Kidney (tissue), 14 donors: ENCODE measurements around the gene OSBPL8. TPM values are rescaled to one million over a fixed set of nuclear protein-coding genes. Genes with fewer than 3 reads are reported as not detected.
"Not testable (repeated sequence)": the region's sequence is repeated elsewhere in the genome, so short reads cannot be mapped to it uniquely, and the experiment has no call there.

ENCODE experiments used
- DNase-seq, 5 donors: peaks; one replicate each; pipeline ENCODE4 v3.0.0-alpha.2; 2013 to 2020
- FAIRE-seq: peaks from 2 replicates; lab custom pipeline; 2012; peaks lifted over from hg19 to GRCh38; lab: Jason Lieb, UNC
- H3K27ac ChIP-seq, 2 donors: one replicate each; pipeline ENCODE4 v1.7.0; 2013; ENCODE audit warnings: low read depth in 2 of 2, low read length in 2 of 2, inconsistent platforms in 1 of 2
- H3K27me3 ChIP-seq: one replicate; pipeline ENCODE4 v1.7.1; 2013; ENCODE audit warnings: low read length, inconsistent platforms; ENCODE audit not compliant: control insufficient read depth, insufficient read depth
- H3K36me3 ChIP-seq, 3 donors: one replicate each; pipeline versions ENCODE4 v1.7.0 to v1.7.1; 2013; ENCODE audit warnings: low read length in 3 of 3, control low read depth in 1 of 3, inconsistent platforms in 1 of 3; ENCODE audit not compliant: insufficient read depth in 3 of 3, control insufficient read depth in 2 of 3
- H3K4me1 ChIP-seq, 3 donors: one replicate each; pipeline versions ENCODE4 v1.7.0 to v1.7.1; 2013; ENCODE audit warnings: low read length in 3 of 3, inconsistent platforms in 1 of 3, low read depth in 1 of 3; ENCODE audit not compliant: control insufficient read depth in 2 of 3, insufficient read depth in 2 of 3
- H3K4me3 ChIP-seq, 3 donors: one replicate each; pipeline versions ENCODE4 v1.7.0 to v1.8.1; 2013; ENCODE audit warnings: low read length in 3 of 3, control low read depth in 1 of 3, inconsistent platforms in 1 of 3
- H3K9ac ChIP-seq, 3 donors: one replicate each; pipeline versions ENCODE4 v1.7.0 to v1.7.1; 2013; ENCODE audit warnings: low read length in 3 of 3, control low read depth in 1 of 3, inconsistent platforms in 1 of 3
- H3K9me3 ChIP-seq, 3 donors: one replicate each; pipeline versions ENCODE4 v1.7.0 to v1.7.1; 2013; ENCODE audit warnings: low read length in 3 of 3, control low read depth in 1 of 3, inconsistent platforms in 1 of 3; ENCODE audit not compliant: control insufficient read depth in 2 of 3, insufficient read depth in 1 of 3
- CTCF ChIP-seq: IDR thresholded peaks from 3 replicates; pipeline ENCODE4 v1.5.1; 2012; ENCODE audit warnings: mild to moderate bottlenecking, moderate library complexity, borderline replicate concordance; ENCODE audit not compliant: insufficient read depth; ENCODE audit errors: extremely low read depth
- intact Hi-C: fragments of 100-400 bp; cut with DNase I; formaldehyde crosslinking; loops from one replicate; pipeline ENCODE4 v1.11.1; 2022
- polyA plus RNA-seq: library from polyadenylated mRNA; stranded (reverse); fragments of 350-450 nt; fragmentation: Illumina TruSeq; extraction: RNeasy Lipid Tissue Mini Kit (QIAGEN cat#74804); gene quantifications from one replicate; pipeline ENCODE4 v1.2.3, GENCODE V29; 2014; ENCODE audit warnings: low read depth, low replicate concordance; ENCODE audit not compliant: insufficient read depth
- total RNA-seq: library from RNA; stranded (reverse); fragmentation: NEBNext Ultra II Directional; extraction: Animal tissue kit (Norgen Biotek cat#: 25700); gene quantifications from one replicate; pipeline ENCODE4 v1.2.1, GENCODE V29; 2021
- donor health status: control.
- donor health status: control.
- donor health status: control.
- donor health status: control.
- donor health status: control.
- donor health status: DM: yes; HTN: yes; CAD: no.
- donor health status: Normal renal cell carcinoma (clear cell type).

Gene OSBPL8
- total and polyA plus RNA-seq, 2 donors from 2014 or later = 11.5 to 69.7 TPM

- no peaks in the 10 kb centered on the region for H3K4me1 ChIP-seq
- intact Hi-C loops = no loop called here
- H3K9ac ChIP-seq = no peak overlapping the region
- no peak for TF ChIP-seq CTCF
- H3K9me3 ChIP-seq = no peaks in the 10 kb centered on the region
- H3K27me3 ChIP-seq = no peaks in the 10 kb centered on the region
- no peak for FAIRE-seq
- H3K27ac ChIP-seq = no peak overlapping the region
- peaks cover 2 to 9% (median 3%) of the 10 kb centered on the region in 3 donors for H3K36me3 ChIP-seq
- H3K4me3 ChIP-seq = no peak overlapping the region
- DNase-seq = no peak
Observed at GRCh38 chr12:76387614-76388013, 172.0 kb downstream of the OSBPL8 start.

- H3K9me3 ChIP-seq = no peaks in the 10 kb centered on the region
- H3K36me3 ChIP-seq = peaks cover 3 to 9% (median 4%) of the 10 kb centered on the region in 3 donors
- H3K9ac ChIP-seq = no peak overlapping the region
- no peak overlapping the region for H3K27ac ChIP-seq
- H3K4me1 ChIP-seq = no peaks in the 10 kb centered on the region
- H3K27me3 ChIP-seq = no peaks in the 10 kb centered on the region
- H3K4me3 ChIP-seq = no peak overlapping the region
- no peak for TF ChIP-seq CTCF
- DNase-seq (peak in 3 of 5 donors; percentile 2 to 10 (median 9)), FAIRE-seq (no peak)
- intact Hi-C loops = no loop called here
Observed at GRCh38 chr12:76384560-76384959, 175.0 kb downstream of the OSBPL8 start.

GRCh38 chr12:76383988-76384387, 175.6 kb downstream of the OSBPL8 start:
- no peaks in the 10 kb centered on the region for H3K27me3 ChIP-seq
- DNase-seq (no peak), FAIRE-seq (no peak)
- H3K9ac ChIP-seq = no peak overlapping the region
- no peak overlapping the region for H3K27ac ChIP-seq
- H3K4me1 ChIP-seq = no peaks in the 10 kb centered on the region
- peaks cover 3 to 9% (median 4%) of the 10 kb centered on the region in 3 donors for H3K36me3 ChIP-seq
- H3K9me3 ChIP-seq = no peaks in the 10 kb centered on the region
- no peak overlapping the region for H3K4me3 ChIP-seq
- intact Hi-C loops = no loop called here
- no peak for TF ChIP-seq CTCF

- H3K9ac ChIP-seq = no peak overlapping the region
- DNase-seq (no peak), FAIRE-seq (no peak)
- no peak overlapping the region for H3K4me3 ChIP-seq
- no peak overlapping the region for H3K27ac ChIP-seq
- no peaks in the 10 kb centered on the region for H3K9me3 ChIP-seq
- peaks cover 4 to 19% (median 6%) of the 10 kb centered on the region in 3 donors for H3K36me3 ChIP-seq
- no peak for TF ChIP-seq CTCF
- no peaks in the 10 kb centered on the region for H3K4me1 ChIP-seq
- intact Hi-C loops = no loop called here
- no peaks in the 10 kb centered on the region for H3K27me3 ChIP-seq
Observed at GRCh38 chr12:76379261-76379660, 180.3 kb downstream of the OSBPL8 start.

- H3K27ac ChIP-seq, intact Hi-C loops, H3K9ac ChIP-seq, H3K27me3 ChIP-seq, H3K9me3 ChIP-seq, FAIRE-seq, DNase-seq, H3K4me3 ChIP-seq, H3K4me1 ChIP-seq: not testable (repeated sequence)
- peaks cover 6 to 25% (median 11%) of the 10 kb centered on the region in 3 donors for H3K36me3 ChIP-seq
Observed at GRCh38 chr12:76376876-76377275, 182.7 kb downstream of the OSBPL8 start.
